Glomerular endothelial cell (primary cell): ENCODE measurements around the gene PRKAB2. TPM values are rescaled to one million over a fixed set of nuclear protein-coding genes. Genes with fewer than 3 reads are reported as not detected.
A peak's percentile ranks its signal among the peaks of the same experiment; 100 is the strongest.
"Not testable (repeated sequence)": the region's sequence is repeated elsewhere in the genome, so short reads cannot be mapped to it uniquely, and the experiment has no call there.

Experiments
- DNase-seq: peaks from one replicate; pipeline ENCODE4 v3.0.0-alpha.2; 2011; ENCODE audit warnings: low read depth, low spot score; ENCODE audit errors: extremely low read depth
- total RNA-seq: library from RNA; depleted of rRNA; stranded (reverse); fragments of >200 nt; gene quantifications from 2 replicates; pipeline ENCODE4 v1.2.3, GENCODE V29; 2015

PRKAB2 gene, protein sequence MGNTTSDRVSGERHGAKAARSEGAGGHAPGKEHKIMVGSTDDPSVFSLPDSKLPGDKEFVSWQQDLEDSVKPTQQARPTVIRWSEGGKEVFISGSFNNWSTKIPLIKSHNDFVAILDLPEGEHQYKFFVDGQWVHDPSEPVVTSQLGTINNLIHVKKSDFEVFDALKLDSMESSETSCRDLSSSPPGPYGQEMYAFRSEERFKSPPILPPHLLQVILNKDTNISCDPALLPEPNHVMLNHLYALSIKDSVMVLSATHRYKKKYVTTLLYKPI
- total RNA-seq: 7.7 and 8.5 TPM in 2 replicates

GRCh38 chr1:147172168-147173016, at the start of gene PRKAB2:
TSS of gene PRKAB2 (minus strand) at chr1:147172470. CDS start at chr1:147172144, 326 bp downstream.
- peak; percentile 70 for DNase-seq

GRCh38 chr1:147218606-147219005, 46.3 kb upstream of the PRKAB2 start:
- DNase-seq: no peak

- DNase-seq: no peak
These were observed 44.9 kb upstream of the PRKAB2 start for GRCh38 chr1:147217141-147217540.

- DNase-seq: no peak
These were observed 43.9 kb upstream of the PRKAB2 start for GRCh38 chr1:147216124-147216523.

DNA sequence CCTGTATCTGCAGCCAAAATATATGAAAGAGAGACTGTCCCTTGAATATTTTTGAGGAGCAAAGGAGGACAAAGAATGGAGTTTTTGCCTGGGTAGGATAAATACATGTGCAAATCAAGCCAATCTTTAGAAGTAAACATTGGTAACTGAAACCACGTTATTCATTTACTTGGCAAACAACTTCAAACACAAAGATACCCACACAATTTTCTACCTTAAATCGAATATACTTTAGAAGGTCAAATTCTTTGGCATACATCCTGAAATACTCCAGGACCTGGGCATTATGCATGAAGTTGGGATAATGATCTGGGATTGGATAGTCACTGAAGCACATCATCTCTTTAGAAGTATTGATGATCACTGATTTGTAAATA, 43.3 kb upstream of the PRKAB2 start:
- DNase-seq: no peak

GRCh38 chr1:147214842-147215539, 42.7 kb upstream of the PRKAB2 start:
- DNase-seq: no peak

- no peak for DNase-seq
These were observed 42.1 kb upstream of the PRKAB2 start for GRCh38 chr1:147214325-147214724.

GRCh38 chr1:147213271-147213670, 41.0 kb upstream of the PRKAB2 start:
- no peak for DNase-seq

DNA sequence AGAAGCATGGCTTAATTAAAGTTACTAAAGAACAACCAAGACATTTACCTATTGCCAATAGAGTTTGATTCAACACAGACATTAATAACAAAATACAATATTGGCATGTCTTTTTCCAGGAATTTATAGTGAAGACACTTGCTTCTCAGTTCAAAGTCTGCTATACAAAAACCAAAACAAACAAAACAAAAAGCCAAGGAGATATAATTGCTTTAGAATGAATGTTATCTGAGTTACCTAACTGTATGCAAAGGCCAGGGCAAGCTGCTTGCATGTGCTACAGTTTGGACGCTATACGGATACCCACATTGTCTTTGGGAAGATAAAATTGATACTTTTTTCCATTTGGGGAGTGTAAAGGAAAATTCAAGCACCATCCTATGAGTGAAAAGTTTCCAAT, 39.3 kb upstream of the PRKAB2 start:
- DNase-seq: no peak

- no peak for DNase-seq
These were observed 38.7 kb upstream of the PRKAB2 start for GRCh38 chr1:147210987-147211386.

GRCh38 chr1:147209825-147210821, 37.9 kb upstream of the PRKAB2 start:
- DNase-seq: no peak

- DNase-seq: no peak
These were observed 36.3 kb upstream of the PRKAB2 start for GRCh38 chr1:147208619-147209018.

DNA sequence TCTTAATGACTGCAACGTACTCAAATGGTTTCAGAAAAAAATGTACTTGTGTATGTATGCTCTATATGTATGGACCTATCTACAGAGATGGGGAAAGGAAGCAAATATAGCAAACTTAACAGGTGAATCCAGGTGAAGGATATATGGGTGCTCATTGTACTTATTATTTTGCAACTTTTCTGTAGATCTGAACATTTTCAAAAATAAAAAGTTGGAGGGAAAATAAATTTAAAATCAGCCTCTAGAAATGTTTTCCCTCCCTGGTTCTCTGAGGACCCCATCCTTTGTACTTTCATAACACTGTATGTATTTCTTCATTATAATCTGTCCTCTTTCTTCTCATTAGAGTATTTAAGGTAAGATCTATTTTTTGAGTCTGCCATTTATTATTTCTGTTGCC, 34.9 kb upstream of the PRKAB2 start:
- no peak for DNase-seq

DNA sequence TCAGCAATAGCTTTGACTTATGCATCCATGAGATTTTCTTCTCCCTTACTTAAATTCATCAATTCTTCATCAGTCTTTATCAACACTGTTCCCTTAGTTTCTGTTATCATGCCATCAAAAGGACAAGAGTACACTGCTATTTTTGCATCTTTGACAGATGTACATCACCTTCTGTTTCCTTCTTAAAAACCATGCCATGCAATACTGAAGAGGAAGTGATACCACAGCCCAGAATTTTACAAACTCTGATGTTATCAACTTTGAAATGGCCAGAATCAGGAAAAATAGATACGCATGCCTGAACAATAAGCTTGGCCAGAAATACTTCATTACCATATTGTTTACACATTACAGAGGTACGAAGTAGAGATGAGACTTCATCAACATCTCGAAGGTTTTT, 31.8 kb upstream of the PRKAB2 start:
- DNase-seq: no peak

GRCh38 chr1:147202576-147202975, 30.3 kb upstream of the PRKAB2 start:
- no peak for DNase-seq

GRCh38 chr1:147201786-147202185, 29.5 kb upstream of the PRKAB2 start:
- DNase-seq: no peak

DNA sequence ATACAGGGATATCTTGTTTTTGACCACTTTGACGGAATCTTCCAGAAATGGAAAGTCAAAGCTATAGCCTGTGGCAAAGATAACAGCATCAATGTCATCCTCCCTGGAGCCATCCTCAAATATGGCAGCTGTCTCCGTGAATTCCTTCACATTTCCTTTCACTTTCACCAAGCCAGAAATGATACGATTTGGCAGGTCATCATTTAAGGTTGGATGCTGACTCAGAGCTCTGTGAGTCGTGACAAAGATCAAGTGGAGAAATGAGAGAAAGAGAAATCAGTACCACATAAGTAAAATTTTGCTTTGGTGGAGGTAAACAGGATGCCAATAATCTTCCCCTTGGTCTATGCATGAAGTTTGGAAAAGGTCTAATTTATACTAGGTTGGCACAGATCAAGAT, 29.0 kb upstream of the PRKAB2 start:
- DNase-seq: no peak

GRCh38 chr1:147197324-147197723, 25.1 kb upstream of the PRKAB2 start:
- not testable (repeated sequence) for DNase-seq

DNA sequence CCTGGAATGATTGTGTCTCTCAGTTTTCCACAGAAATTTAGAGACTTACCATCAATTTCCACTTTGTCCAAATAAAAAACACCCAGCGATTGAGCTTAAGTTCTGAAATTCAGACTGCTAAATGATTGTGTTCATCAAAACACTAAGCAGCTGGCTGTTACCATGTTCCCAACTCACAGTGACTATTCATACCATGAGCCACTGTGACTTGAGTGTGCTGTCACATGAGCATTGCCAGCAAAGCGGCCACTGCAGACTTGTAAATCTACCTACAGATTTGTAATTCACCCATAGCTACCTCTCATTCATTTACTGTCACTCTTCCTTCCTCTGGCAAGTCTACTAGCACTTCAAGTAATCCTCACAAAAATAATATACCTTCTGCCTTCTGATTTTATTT, 17.2 kb upstream of the PRKAB2 start:
- no peak for DNase-seq

GRCh38 chr1:147185432-147185831, 13.2 kb upstream of the PRKAB2 start:
- no peak for DNase-seq
